Measurements from ENCODE around the gene IBA57.

IBA57 gene

DNA sequence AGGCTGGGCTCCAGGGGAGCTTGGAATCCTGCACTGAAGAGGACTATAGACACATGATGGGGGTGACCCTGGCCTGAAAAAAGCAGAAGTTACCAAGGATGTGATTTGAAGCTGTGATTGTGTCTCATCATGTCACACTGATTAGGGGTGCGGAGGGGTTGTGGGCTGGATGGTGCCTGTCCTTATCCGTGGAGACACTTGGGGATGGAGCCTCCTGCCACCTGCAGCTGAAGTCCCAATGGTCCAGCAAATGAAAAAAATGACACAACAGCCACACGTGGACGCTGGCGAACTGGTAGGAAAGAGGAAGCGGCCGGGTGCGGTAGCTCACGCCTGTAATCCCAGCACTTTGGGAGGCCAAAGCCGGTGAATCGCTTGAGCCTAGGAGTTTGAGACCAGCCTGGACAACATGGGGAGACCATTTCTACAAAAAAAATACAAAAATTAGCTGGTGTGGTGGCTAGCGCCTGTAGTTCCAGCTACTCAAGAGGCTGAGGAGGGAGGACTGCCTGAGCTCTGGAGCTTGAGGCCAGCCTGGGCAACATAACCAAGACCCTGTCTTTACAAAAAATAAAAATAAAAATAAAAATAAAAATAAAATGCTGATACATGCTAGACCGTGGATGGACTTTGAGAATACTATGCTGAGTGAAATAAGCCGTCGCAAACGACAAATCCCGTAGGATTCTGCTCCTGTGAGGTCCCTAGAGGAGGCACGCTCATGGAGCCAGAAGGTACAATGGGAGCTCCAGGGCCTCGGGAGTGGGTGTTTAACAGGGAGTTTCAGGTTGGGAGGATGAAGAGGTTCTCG is 838 bp upstream of the IBA57 start:
- Histone ChIP-seq H3K4me3 (ENCODE audit: low read length) (peak overlapping the region; percentile 55), H2BK120ac (ENCODE audit: low read depth, low read length) (no peak overlapping the region), H3K36me3 (ENCODE audit: control insufficient read depth, insufficient read depth, low read length) (no peaks in the 10 kb centered on the region), H3K18ac (ENCODE audit: low read length) (peak overlapping the region; percentile 51), H3K27me3 (ENCODE audit: insufficient read depth, low read length, poor library complexity) (no peaks in the 10 kb centered on the region), H2BK5ac (ENCODE audit: low read length) (peak overlapping the region; percentile 8), H3K23ac (ENCODE audit: low read length) (no peak overlapping the region), H4K5ac (ENCODE audit: low read length) (no peak overlapping the region), H2AK5ac (ENCODE audit: low read length) (peak overlapping the region; percentile 14), H3K79me1 (ENCODE audit: low read length) (peaks cover 10% of the 10 kb centered on the region), H2BK15ac (replicated peaks; ENCODE audit: low read depth) (no peak overlapping the region), H3K56ac (ENCODE audit: low read length) (peak overlapping the region; percentile 94), H3K4me2 (ENCODE audit: low read length) (peak overlapping the region; percentile 94), H3K9ac (ENCODE audit: low read length) (peak overlapping the region; percentile 77), H3K79me2 (ENCODE audit: control insufficient read depth, insufficient read depth, low read length) (peaks cover 2% of the 10 kb centered on the region), H4K8ac (ENCODE audit: low read depth, low read length) (no peak overlapping the region), H3K4ac (ENCODE audit: low read depth, low read length) (no peak overlapping the region), H3K27ac (ENCODE audit: low read depth, low read length) (peak overlapping the region; percentile 43), H3K4me1 (ENCODE audit: control insufficient read depth, low read depth, low read length) (peaks cover 2% of the 10 kb centered on the region)
- no peak for DNase-seq
- WGBS (ENCODE audit: extremely low coverage, insufficient coverage, low lambda C conversion rate): no CpG with 5 or more reads among the region's 20 CpGs

DNA sequence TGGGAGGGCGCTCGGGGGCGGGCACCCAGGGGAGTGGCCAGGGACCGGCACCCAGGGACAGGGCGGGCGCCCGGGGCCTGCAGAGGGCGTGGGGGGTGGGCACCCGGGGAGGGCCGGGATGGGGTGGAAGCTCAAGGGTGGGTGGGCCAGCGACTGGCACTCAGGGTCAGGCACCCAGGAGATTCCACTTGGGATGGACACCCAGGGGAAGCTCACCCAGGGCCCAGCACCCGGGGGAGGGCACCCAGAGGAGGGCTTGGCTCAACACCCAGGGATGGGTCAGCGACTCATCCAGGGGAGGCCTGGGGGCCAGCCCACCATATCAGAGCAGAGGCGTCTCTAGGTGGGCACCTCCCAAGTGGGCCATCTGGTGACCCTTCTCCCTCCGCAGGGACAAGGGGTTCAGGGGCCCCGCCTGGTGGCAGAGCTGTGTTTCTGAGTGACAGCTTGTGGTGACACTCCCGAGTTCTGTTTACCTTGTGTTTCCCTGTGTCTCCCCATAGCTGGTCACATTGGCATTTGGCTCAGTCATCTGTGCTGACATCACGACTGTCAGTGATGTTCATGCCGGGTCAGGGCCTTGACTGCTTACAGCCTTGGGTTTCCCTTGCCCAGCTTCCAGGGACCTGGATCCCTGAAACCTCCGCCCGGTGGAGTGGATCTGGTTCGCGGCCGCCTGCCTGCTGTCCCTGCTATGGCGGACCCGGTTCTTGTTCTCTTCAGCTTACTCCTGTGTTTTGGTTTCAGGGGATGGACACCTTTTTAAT is 749 bp downstream of the IBA57 start:
- Histone ChIP-seq H2BK5ac (ENCODE audit: low read length) (no peak overlapping the region), H2AK5ac (ENCODE audit: low read length) (peak overlapping the region; percentile 11), H4K5ac (ENCODE audit: low read length) (no peak overlapping the region), H3K18ac (ENCODE audit: low read length) (peak overlapping the region; percentile 12), H3K4me3 (ENCODE audit: low read length) (peak overlapping the region; percentile 66), H3K27ac (ENCODE audit: low read depth, low read length) (no peak overlapping the region), H3K36me3 (ENCODE audit: control insufficient read depth, insufficient read depth, low read length) (no peaks in the 10 kb centered on the region), H2BK120ac (ENCODE audit: low read depth, low read length) (no peak overlapping the region), H3K23ac (ENCODE audit: low read length) (no peak overlapping the region), H3K4me1 (ENCODE audit: control insufficient read depth, low read depth, low read length) (peaks cover 2% of the 10 kb centered on the region), H3K56ac (ENCODE audit: low read length) (peak overlapping the region; percentile 91), H3K4ac (ENCODE audit: low read depth, low read length) (no peak overlapping the region), H2BK15ac (replicated peaks; ENCODE audit: low read depth) (no peak overlapping the region), H3K4me2 (ENCODE audit: low read length) (peak overlapping the region; percentile 90), H3K9ac (ENCODE audit: low read length) (peak overlapping the region; percentile 85), H4K8ac (ENCODE audit: low read depth, low read length) (no peak overlapping the region), H3K79me2 (ENCODE audit: control insufficient read depth, insufficient read depth, low read length) (peaks cover 2% of the 10 kb centered on the region), H3K27me3 (ENCODE audit: insufficient read depth, low read length, poor library complexity) (no peaks in the 10 kb centered on the region), H3K79me1 (ENCODE audit: low read length) (peaks cover 12% of the 10 kb centered on the region)
- WGBS (ENCODE audit: extremely low coverage, insufficient coverage, low lambda C conversion rate): no CpG with 5 or more reads among the region's 26 CpGs
- peak; percentile 90 for DNase-seq

GRCh38 chr1:228168563-228169270 is 3.1 kb downstream of the IBA57 start:
- no peak for DNase-seq

DNA sequence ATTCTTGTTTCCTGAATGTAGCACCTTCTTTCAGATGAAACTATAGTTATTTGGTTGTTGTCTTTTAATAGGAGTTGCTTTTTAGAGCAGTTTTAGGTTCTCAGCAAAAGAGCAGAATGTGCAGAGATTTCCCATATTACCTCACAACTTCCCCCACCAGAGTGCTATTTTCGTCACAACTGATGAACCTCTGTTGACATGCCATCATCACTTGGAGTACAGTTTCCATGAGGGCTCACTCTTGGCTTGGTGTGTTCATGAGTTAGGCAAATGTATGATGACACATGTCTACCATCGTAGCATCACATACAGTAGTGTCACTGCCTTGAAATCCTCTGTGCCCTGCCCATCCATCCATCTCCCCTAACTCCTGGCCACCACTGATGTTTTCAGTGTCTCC is 3.7 kb downstream of the IBA57 start:
- H3K9ac ChIP-seq (ENCODE audit: low read length): no peak overlapping the region
- no peak overlapping the region for H4K8ac ChIP-seq (ENCODE audit: low read depth, low read length)
- no peak overlapping the region for H3K27ac ChIP-seq (ENCODE audit: low read depth, low read length)
- no peak overlapping the region for H2BK5ac ChIP-seq (ENCODE audit: low read length)
- H2BK120ac ChIP-seq (ENCODE audit: low read depth, low read length): no peak overlapping the region
- H3K56ac ChIP-seq (ENCODE audit: low read length): no peak overlapping the region
- H3K4ac ChIP-seq (ENCODE audit: low read depth, low read length): no peak overlapping the region
- H3K4me3 ChIP-seq (ENCODE audit: low read length): no peak overlapping the region
- H3K27me3 ChIP-seq (ENCODE audit: insufficient read depth, low read length, poor library complexity): no peaks in the 10 kb centered on the region
- no peak overlapping the region for H3K18ac ChIP-seq (ENCODE audit: low read length)
- H2BK15ac ChIP-seq (replicated peaks; ENCODE audit: low read depth): no peak overlapping the region
- peaks cover 12% of the 10 kb centered on the region for H3K79me1 ChIP-seq (ENCODE audit: low read length)
- no peak overlapping the region for H3K23ac ChIP-seq (ENCODE audit: low read length)
- H3K79me2 ChIP-seq (ENCODE audit: control insufficient read depth, insufficient read depth, low read length): peaks cover 2% of the 10 kb centered on the region
- no peak overlapping the region for H4K5ac ChIP-seq (ENCODE audit: low read length)
- peaks cover 2% of the 10 kb centered on the region for H3K4me1 ChIP-seq (ENCODE audit: control insufficient read depth, low read depth, low read length)
- no peaks in the 10 kb centered on the region for H3K36me3 ChIP-seq (ENCODE audit: control insufficient read depth, insufficient read depth, low read length)
- WGBS (ENCODE audit: extremely low coverage, insufficient coverage, low lambda C conversion rate): no CpG with 5 or more reads among the region's 2 CpGs
- H2AK5ac ChIP-seq (ENCODE audit: low read length): no peak overlapping the region
- no peak overlapping the region for H3K4me2 ChIP-seq (ENCODE audit: low read length)
- no peak for DNase-seq

More at GRCh38 chr1:228168563-228169270, 3.1 kb downstream of the IBA57 start:
- Histone ChIP-seq H2AK5ac (ENCODE audit: low read length) (no peak overlapping the region), H4K8ac (ENCODE audit: low read depth, low read length) (no peak overlapping the region), H3K79me2 (ENCODE audit: control insufficient read depth, insufficient read depth, low read length) (peaks cover 2% of the 10 kb centered on the region), H3K23ac (ENCODE audit: low read length) (no peak overlapping the region), H3K9ac (ENCODE audit: low read length) (no peak overlapping the region), H4K5ac (ENCODE audit: low read length) (no peak overlapping the region), H2BK120ac (ENCODE audit: low read depth, low read length) (no peak overlapping the region), H3K36me3 (ENCODE audit: control insufficient read depth, insufficient read depth, low read length) (no peaks in the 10 kb centered on the region), H2BK5ac (ENCODE audit: low read length) (no peak overlapping the region), H3K4me1 (ENCODE audit: control insufficient read depth, low read depth, low read length) (peaks cover 2% of the 10 kb centered on the region), H3K4me2 (ENCODE audit: low read length) (no peak overlapping the region), H3K27ac (ENCODE audit: low read depth, low read length) (no peak overlapping the region), H3K18ac (ENCODE audit: low read length) (no peak overlapping the region), H3K27me3 (ENCODE audit: insufficient read depth, low read length, poor library complexity) (no peaks in the 10 kb centered on the region), H3K4ac (ENCODE audit: low read depth, low read length) (no peak overlapping the region), H3K4me3 (ENCODE audit: low read length) (no peak overlapping the region), H2BK15ac (replicated peaks; ENCODE audit: low read depth) (no peak overlapping the region), H3K79me1 (ENCODE audit: low read length) (peaks cover 12% of the 10 kb centered on the region), H3K56ac (ENCODE audit: low read length) (no peak overlapping the region)
- no CpG with 5 or more reads among the region's 12 CpGs for WGBS (ENCODE audit: extremely low coverage, insufficient coverage, low lambda C conversion rate)

DNA sequence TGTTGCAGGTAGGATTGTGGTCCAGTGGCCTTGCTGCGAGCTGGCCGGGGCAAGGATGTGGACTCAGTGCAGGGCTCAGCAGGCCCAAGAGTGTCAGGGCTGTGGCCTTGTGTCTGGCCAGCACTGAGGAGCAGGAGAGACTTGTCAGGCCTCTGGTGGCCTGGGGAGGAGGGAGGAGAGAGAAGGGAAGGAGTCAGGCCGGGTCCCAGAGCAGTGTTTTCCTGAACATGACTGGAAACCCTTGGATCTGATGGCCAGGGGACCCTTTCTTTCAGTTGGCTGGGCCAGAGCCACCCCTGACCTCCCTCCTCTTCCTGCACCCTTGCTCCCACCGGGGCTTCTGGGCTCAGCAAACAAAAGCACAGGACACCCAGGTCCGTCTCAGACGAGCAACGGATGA is 5.1 kb downstream of the IBA57 start:
- no peak overlapping the region for H2AK5ac ChIP-seq (ENCODE audit: low read length)
- no peaks in the 10 kb centered on the region for H3K36me3 ChIP-seq (ENCODE audit: control insufficient read depth, insufficient read depth, low read length)
- H3K4ac ChIP-seq (ENCODE audit: low read depth, low read length): no peak overlapping the region
- H3K4me1 ChIP-seq (ENCODE audit: control insufficient read depth, low read depth, low read length): peaks cover 2% of the 10 kb centered on the region
- H3K56ac ChIP-seq (ENCODE audit: low read length): no peak overlapping the region
- H2BK120ac ChIP-seq (ENCODE audit: low read depth, low read length): no peak overlapping the region
- WGBS (ENCODE audit: extremely low coverage, insufficient coverage, low lambda C conversion rate): no CpG with 5 or more reads among the region's 7 CpGs
- H3K4me3 ChIP-seq (ENCODE audit: low read length): no peak overlapping the region
- H3K23ac ChIP-seq (ENCODE audit: low read length): no peak overlapping the region
- H3K18ac ChIP-seq (ENCODE audit: low read length): no peak overlapping the region
- H4K8ac ChIP-seq (ENCODE audit: low read depth, low read length): no peak overlapping the region
- H4K5ac ChIP-seq (ENCODE audit: low read length): no peak overlapping the region
- no peaks in the 10 kb centered on the region for H3K27me3 ChIP-seq (ENCODE audit: insufficient read depth, low read length, poor library complexity)
- peaks cover 12% of the 10 kb centered on the region for H3K79me1 ChIP-seq (ENCODE audit: low read length)
- H3K27ac ChIP-seq (ENCODE audit: low read depth, low read length): no peak overlapping the region
- H3K9ac ChIP-seq (ENCODE audit: low read length): no peak overlapping the region
- no peak overlapping the region for H3K4me2 ChIP-seq (ENCODE audit: low read length)
- H2BK5ac ChIP-seq (ENCODE audit: low read length): no peak overlapping the region
- no peak overlapping the region for H2BK15ac ChIP-seq (replicated peaks; ENCODE audit: low read depth)
- no peak for DNase-seq
- H3K79me2 ChIP-seq (ENCODE audit: control insufficient read depth, insufficient read depth, low read length): peaks cover 2% of the 10 kb centered on the region

Data from mesendoderm (in vitro differentiated cells).